A549 (cell line): ENCODE measurements around the gene CTCFL. TPM values are rescaled to one million over a fixed set of nuclear protein-coding genes. Genes with fewer than 3 reads are reported as not detected.
A peak's percentile ranks its signal among the peaks of the same experiment; 100 is the strongest.

Experiments
- ATAC-seq, 2 experiments: fragments of 200-7000 bp in 1 of 2; fragments of >200 bp in 1 of 2; cut with Nextera tagmentation in 1 of 2; cut with Tn5 transposase in 1 of 2; 3 replicates each; pipeline versions ENCODE4 v1.8.0 to v1.9.1; 2018 to 2020; ENCODE audit warnings: mild to moderate bottlenecking in 1 of 2, moderate library complexity in 1 of 2
- CTCF ChIA-PET: fragments of 300-600 bp; sonication (Branson Sonifier 250); formaldehyde crosslinking; extraction: SDS; loops from one replicate; lab custom pipeline; 2021; ENCODE audit warnings: antibody characterized with exemption, inconsistent platforms; lab: Yijun Ruan, JAX
- POLR2A ChIA-PET: fragments of 350-600 bp; formaldehyde crosslinking; extraction: SDS; loops from one replicate; lab custom pipeline; 2021; ENCODE audit warnings: antibody characterized with exemption, inconsistent platforms; lab: Yijun Ruan, JAX
- DNase-seq, 2 experiments: peaks; one replicate each; pipeline versions ENCODE4 v3.0.0 to v3.0.0-alpha.2; 2011 to 2016; ENCODE audit warnings: low read depth in 1 of 2, low spot score in 1 of 2
- FAIRE-seq: peaks from 2 replicates; lab custom pipeline; 2011; peaks lifted over from hg19 to GRCh38; lab: Jason Lieb, UNC
- H3K27ac ChIP-seq, 2 experiments: fragments of >200 bp; sonication (Bioruptor Twin); formaldehyde crosslinking; 3 replicates each; pipeline ENCODE4 v1.5.1; 2016 to 2017
- H3K4me1 ChIP-seq: fragments of >200 bp; sonication (Bioruptor Twin); formaldehyde crosslinking; 3 replicates; pipeline ENCODE4 v1.6.1; 2016
- H3K4me2 ChIP-seq: fragments of >200 bp; sonication (Bioruptor Twin); formaldehyde crosslinking; 3 replicates; pipeline ENCODE4 v1.6.1; 2016
- H3K4me3 ChIP-seq: fragments of >200 bp; sonication (Bioruptor Twin); formaldehyde crosslinking; 3 replicates; pipeline ENCODE4 v1.5.1; 2016
- H3K9me3 ChIP-seq: fragments of >200 bp; sonication (Bioruptor Twin); formaldehyde crosslinking; 3 replicates; pipeline ENCODE4 v1.6.1; 2016
- CBX2 ChIP-seq: fragments of 200-600 bp; sonication (generic); IDR thresholded peaks from 2 replicates; pipeline ENCODE4 v1.6.1; 2016; ENCODE audit warnings: low read depth, mild to moderate bottlenecking, borderline replicate concordance
- CBX8 ChIP-seq: fragments of 200-600 bp; sonication (generic); IDR thresholded peaks from 2 replicates; pipeline ENCODE4 v1.6.1; 2016
- CHD2 ChIP-seq: fragments of 150-350 bp; IDR thresholded peaks from 2 replicates; pipeline ENCODE4 v1.6.1; 2014; ENCODE audit warnings: low read length; ENCODE audit not compliant: partially characterized antibody
- FOSB ChIP-seq: fragments of 250-450 bp; sonication (Bioruptor Pico); IDR thresholded peaks from 2 replicates; pipeline ENCODE4 v1.5.0; 2020; ENCODE audit warnings: mild to moderate bottlenecking, moderate library complexity
- FOSL2 ChIP-seq, 2 experiments: fragments of 450-650 bp in 1 of 2; fragments of >200 bp in 1 of 2; sonication (Bioruptor Twin) in 1 of 2; formaldehyde crosslinking; IDR thresholded peaks; 2 replicates each; pipeline versions ENCODE4 v1.5.0 to v1.6.1; 2016 to 2020; ENCODE audit warnings: mild to moderate bottlenecking in 1 of 2, moderate library complexity in 1 of 2
- FOXS1 ChIP-seq: fragments of 250-450 bp; sonication (Bioruptor Pico); IDR thresholded peaks from 2 replicates; pipeline ENCODE4 v1.5.0; 2020; ENCODE audit warnings: mild to moderate bottlenecking, moderate library complexity
- HOXA7 ChIP-seq: fragments of 250-450 bp; sonication (Bioruptor Pico); IDR thresholded peaks from 2 replicates; pipeline ENCODE4 v1.5.0; 2020; ENCODE audit warnings: mild to moderate bottlenecking, moderate library complexity
- JUN ChIP-seq, 2 experiments: fragments of >200 bp; sonication (Bioruptor Twin); formaldehyde crosslinking; IDR thresholded peaks; 2 replicates in 1 of 2; 3 replicates in 1 of 2; pipeline ENCODE4 v1.6.1; 2016 to 2017
- NFE2L2 ChIP-seq: fragments of 150-350 bp; conservative IDR thresholded peaks from 2 replicates; pipeline ENCODE4 v1.6.1; 2014; ENCODE audit warnings: low read length
- NPAS2 ChIP-seq: fragments of 250-450 bp; sonication (Bioruptor Pico); IDR thresholded peaks from 2 replicates; pipeline ENCODE4 v1.8.0; 2022; ENCODE audit warnings: mild to moderate bottlenecking, moderate library complexity, borderline replicate concordance
- PHF8 ChIP-seq: fragments of 200-600 bp; sonication (generic); IDR thresholded peaks from 2 replicates; pipeline ENCODE4 v1.6.1; 2016; ENCODE audit warnings: low read depth, mild to moderate bottlenecking, antibody characterized with exemption, moderate library complexity, borderline replicate concordance
- POLR2A ChIP-seq: IDR thresholded peaks from 2 replicates; pipeline ENCODE4 v1.6.1; 2012; ENCODE audit warnings: mild to moderate bottlenecking, low read length
- RAD21 ChIP-seq, 2 experiments: fragments of >200 bp in 1 of 2; sonication (Bioruptor Twin) in 1 of 2; formaldehyde crosslinking in 1 of 2; IDR thresholded peaks in 1 of 2; conservative IDR thresholded peaks in 1 of 2; 2 replicates in 1 of 2; 3 replicates in 1 of 2; pipeline ENCODE4 v1.6.1; 2012 to 2018; ENCODE audit warnings: inconsistent platforms in 1 of 2
- RFX5 ChIP-seq: fragments of 450-650 bp; IDR thresholded peaks from 2 replicates; pipeline ENCODE4 v1.7.1; 2014; ENCODE audit warnings: antibody characterized with exemption, mild to moderate bottlenecking, moderate library complexity
- RNF2 ChIP-seq: fragments of 200-600 bp; sonication (generic); IDR thresholded peaks from 2 replicates; pipeline ENCODE4 v1.6.1; 2016; ENCODE audit warnings: low read depth, mild to moderate bottlenecking, antibody characterized with exemption, moderate library complexity, borderline replicate concordance
- SREBF2 ChIP-seq: fragments of 450-650 bp; IDR thresholded peaks from 2 replicates; pipeline ENCODE4 v1.6.1; 2014; ENCODE audit warnings: mild to moderate bottlenecking, moderate library complexity
- TP53 ChIP-seq: fragments of 250-450 bp; sonication (Bioruptor Pico); IDR thresholded peaks from 2 replicates; pipeline ENCODE4 v1.5.0; 2021; ENCODE audit warnings: mild to moderate bottlenecking, moderate library complexity
- ZC3H11A ChIP-seq: fragments of 450-650 bp; IDR thresholded peaks from 2 replicates; pipeline ENCODE4 v1.6.1; 2014; ENCODE audit warnings: antibody characterized with exemption, mild to moderate bottlenecking
- ZNF302 ChIP-seq: fragments of 250-450 bp; sonication (Bioruptor Pico); IDR thresholded peaks from 2 replicates; pipeline ENCODE4 v1.9.0; 2021; ENCODE audit warnings: inconsistent platforms, mild to moderate bottlenecking, moderate library complexity
- WGBS: methylation state at CpG from one replicate; pipeline ENCODE4 v1.1.6; 2017; ENCODE audit errors: missing lambda C conversion rate; 5-methylcytosine and 5-hydroxymethylcytosine counted together
- polyA plus RNA-seq, 4 experiments: library from polyadenylated mRNA; depleted of rRNA in 3 of 4; stranded (reverse); fragments of >200 nt; fragmentation: RNase III in 1 of 4; extraction: RNeasy Plus Mini Kit Qiagen cat#74134 plus additional on column Dnase treatment in 1 of 4; gene quantifications; 2 replicates in 3 of 4; 3 replicates in 1 of 4; pipeline ENCODE4 v1.2.3, GENCODE V29; 2011 to 2017
- TF ChIP-seq, protein P1 (sequence below): fragments of 250-450 bp; sonication (Bioruptor Pico); IDR thresholded peaks from 2 replicates; pipeline ENCODE4 v1.5.0; 2021; ENCODE audit warnings: mild to moderate bottlenecking, moderate library complexity, borderline replicate concordance
- TF ChIP-seq, protein P2 (sequence below): fragments of 450-650 bp; IDR thresholded peaks from 2 replicates; pipeline ENCODE4 v1.6.1; 2014; ENCODE audit warnings: antibody characterized with exemption
- TF ChIP-seq, protein P3 (sequence below): fragments of 250-450 bp; sonication (Bioruptor Pico); IDR thresholded peaks from 2 replicates; pipeline ENCODE4 v1.5.0; 2020; ENCODE audit warnings: low read depth, mild to moderate bottlenecking, moderate library complexity
- TF ChIP-seq, protein P4 (sequence below): IDR thresholded peaks from 2 replicates; pipeline ENCODE4 v1.6.1; 2012; ENCODE audit warnings: low read depth, borderline replicate concordance
- TF ChIP-seq, protein P5 (sequence below): fragments of 200-600 bp; sonication (generic); IDR thresholded peaks from 2 replicates; pipeline ENCODE4 v1.6.1; 2016; ENCODE audit warnings: antibody characterized with exemption, mild to moderate bottlenecking, moderate library complexity
- TF ChIP-seq, protein P6 (sequence below): IDR thresholded peaks from 2 replicates; pipeline ENCODE4 v1.6.1; 2012

Gene CTCFL
- polyA plus RNA-seq, 2 of the 4 experiments (the other 2 are of a cell fraction), result 0.03 TPM

DNA sequence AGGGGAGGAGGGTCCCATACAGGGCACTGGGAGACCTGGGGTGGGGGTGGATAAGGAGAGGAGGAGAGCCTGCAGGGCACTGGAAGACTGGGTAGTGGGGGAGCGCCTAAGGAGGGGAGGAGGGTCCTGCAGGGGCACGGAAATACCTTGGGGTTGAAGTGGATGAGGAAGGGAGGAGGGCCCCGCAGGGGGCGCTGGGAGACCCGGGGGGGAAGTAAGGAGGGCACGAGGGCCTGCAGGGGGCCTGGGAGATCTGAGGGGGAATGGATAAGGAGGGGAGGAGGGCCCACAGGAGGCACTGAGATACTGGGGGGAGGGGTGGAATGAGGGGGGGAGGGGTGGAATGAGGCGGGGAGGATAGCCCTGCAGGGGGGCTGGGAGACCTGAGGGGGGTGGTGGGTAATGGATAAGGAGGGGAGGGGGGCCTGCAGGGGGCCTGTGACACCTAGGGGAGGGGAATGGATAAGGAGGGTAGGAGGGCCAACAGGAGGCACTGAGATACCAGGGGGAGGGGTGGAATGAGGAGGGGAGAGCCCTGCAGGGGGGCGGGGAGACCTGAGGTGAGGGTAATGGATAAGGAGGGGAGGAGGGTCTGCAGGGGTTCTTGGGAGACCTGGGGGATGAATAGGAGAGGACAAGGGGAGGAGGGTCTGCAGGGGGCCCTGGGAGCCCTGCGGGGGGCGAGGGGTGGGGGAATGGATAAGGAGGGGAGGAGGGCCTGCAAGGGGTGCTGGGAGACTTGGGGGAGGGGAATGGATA is 567 bp upstream of the CTCFL start:
- Histone ChIP-seq H3K4me3 (no peak overlapping the region), H3K4me2 (0 out of 3 replicates have a peak overlapping the region, but pooled peaks have one; percentile 30), H3K4me1 (peaks cover 6% of the 10 kb centered on the region; the same call in 1 of the 3 replicates), H3K9me3 (no peaks in the 10 kb centered on the region), H3K27ac (peak overlapping the region in 1 of 2 experiments; percentile 16; a peak in 1 of 6 replicates)
- ChIA-PET POLR2A (no interaction called here), CTCF (no interaction called here)
- 76% methylated on average over 2 of the region's 10 CpGs for WGBS
- FAIRE-seq (no peak), ATAC-seq (no peak), DNase-seq (no peak)
- TF ChIP-seq NPAS2 (CRISPR knock-in tag) (no peak), HOXA7 (CRISPR knock-in tag) (no peak), POLR2A (no peak), FOXS1 (CRISPR knock-in tag) (no peak), CBX2 (no peak), TP53 (CRISPR knock-in tag) (no peak), FOSL2 (IDR thresholded peaks at IDR 0.05) (no peak), FOSL2 (CRISPR knock-in tag; IDR thresholded peaks at IDR 0.05) (no peak), NFE2L2 (no peak), ZNF302 (CRISPR knock-in tag) (no peak)
- TF ChIP-seq, protein P1, sequence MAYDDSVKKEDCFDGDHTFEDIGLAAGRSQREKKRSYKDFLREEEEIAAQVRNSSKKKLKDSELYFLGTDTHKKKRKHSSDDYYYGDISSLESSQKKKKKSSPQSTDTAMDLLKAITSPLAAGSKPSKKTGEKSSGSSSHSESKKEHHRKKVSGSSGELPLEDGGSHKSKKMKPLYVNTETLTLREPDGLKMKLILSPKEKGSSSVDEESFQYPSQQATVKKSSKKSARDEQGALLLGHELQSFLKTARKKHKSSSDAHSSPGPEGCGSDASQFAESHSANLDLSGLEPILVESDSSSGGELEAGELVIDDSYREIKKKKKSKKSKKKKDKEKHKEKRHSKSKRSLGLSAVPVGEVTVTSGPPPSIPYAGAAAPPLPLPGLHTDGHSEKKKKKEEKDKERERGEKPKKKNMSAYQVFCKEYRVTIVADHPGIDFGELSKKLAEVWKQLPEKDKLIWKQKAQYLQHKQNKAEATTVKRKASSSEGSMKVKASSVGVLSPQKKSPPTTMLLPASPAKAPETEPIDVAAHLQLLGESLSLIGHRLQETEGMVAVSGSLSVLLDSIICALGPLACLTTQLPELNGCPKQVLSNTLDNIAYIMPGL (CRISPR knock-in tag), result no peak
- TF ChIP-seq, protein P2, sequence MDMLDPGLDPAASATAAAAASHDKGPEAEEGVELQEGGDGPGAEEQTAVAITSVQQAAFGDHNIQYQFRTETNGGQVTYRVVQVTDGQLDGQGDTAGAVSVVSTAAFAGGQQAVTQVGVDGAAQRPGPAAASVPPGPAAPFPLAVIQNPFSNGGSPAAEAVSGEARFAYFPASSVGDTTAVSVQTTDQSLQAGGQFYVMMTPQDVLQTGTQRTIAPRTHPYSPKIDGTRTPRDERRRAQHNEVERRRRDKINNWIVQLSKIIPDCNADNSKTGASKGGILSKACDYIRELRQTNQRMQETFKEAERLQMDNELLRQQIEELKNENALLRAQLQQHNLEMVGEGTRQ, result no peak

DNA sequence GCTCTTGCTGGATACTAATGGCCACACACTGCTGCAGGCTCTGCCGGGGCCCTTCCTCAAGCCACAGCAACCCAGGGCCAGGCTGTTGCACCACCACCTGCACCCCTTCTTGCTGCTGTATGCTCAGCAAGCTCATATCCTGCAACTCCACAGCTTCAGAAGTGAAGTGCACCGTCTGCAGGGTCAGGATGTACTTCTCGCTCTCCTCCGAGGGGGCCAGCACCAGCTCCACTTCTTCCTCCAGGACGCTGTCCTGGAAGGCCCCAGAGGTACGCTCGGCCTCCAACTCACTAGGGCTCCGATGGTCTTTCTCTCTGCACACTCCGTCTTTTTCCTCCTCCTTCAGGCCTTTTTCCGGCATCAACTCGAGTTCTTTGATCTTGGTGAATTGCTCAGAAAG is 1.2 kb downstream of the CTCFL start:
- CTCF ChIA-PET, result interaction anchor here (0.9 to 19.8 kb wide), 4 partner anchors 10 to 686 kb away, joined by 3 to 388 read pairs (median 10); no protein-coding TSS in a partner anchor
- H3K4me1 ChIP-seq, result peaks cover 6% of the 10 kb centered on the region; the same call in 1 of the 3 replicates
- no peaks in the 10 kb centered on the region for H3K9me3 ChIP-seq

More for the DNA sequence above, 1.2 kb downstream of the CTCFL start:
- ATAC-seq (no peak), DNase-seq (no peak), FAIRE-seq (no peak)
- POLR2A ChIA-PET, result no interaction called here
- 74% methylated on average over 10 of the region's 11 CpGs for WGBS
- Histone ChIP-seq H3K4me3 (no peak overlapping the region), H3K27ac (no peak overlapping the region), H3K4me2 (no peak overlapping the region)
- TF ChIP-seq, protein P3, sequence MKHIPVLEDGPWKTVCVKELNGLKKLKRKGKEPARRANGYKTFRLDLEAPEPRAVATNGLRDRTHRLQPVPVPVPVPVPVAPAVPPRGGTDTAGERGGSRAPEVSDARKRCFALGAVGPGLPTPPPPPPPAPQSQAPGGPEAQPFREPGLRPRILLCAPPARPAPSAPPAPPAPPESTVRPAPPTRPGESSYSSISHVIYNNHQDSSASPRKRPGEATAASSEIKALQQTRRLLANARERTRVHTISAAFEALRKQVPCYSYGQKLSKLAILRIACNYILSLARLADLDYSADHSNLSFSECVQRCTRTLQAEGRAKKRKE (CRISPR knock-in tag), result no peak
- TF ChIP-seq, protein P4, sequence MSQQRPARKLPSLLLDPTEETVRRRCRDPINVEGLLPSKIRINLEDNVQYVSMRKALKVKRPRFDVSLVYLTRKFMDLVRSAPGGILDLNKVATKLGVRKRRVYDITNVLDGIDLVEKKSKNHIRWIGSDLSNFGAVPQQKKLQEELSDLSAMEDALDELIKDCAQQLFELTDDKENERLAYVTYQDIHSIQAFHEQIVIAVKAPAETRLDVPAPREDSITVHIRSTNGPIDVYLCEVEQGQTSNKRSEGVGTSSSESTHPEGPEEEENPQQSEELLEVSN, result no peak
- TF ChIP-seq ZNF302 (CRISPR knock-in tag) (no peak), RNF2 (no peak), SREBF2 (no peak), PHF8 (no peak), HOXA7 (CRISPR knock-in tag) (no peak), CBX8 (no peak), ZC3H11A (no peak), RAD21 (conservative IDR thresholded peaks at IDR 0.05 in 1 of 2, IDR thresholded peaks at IDR 0.05 in 1 of 2) (no peak), JUN (IDR thresholded peaks at IDR 0.05) (no peak), FOSB (no peak), CHD2 (no peak), TP53 (CRISPR knock-in tag) (no peak), RFX5 (no peak)
- TF ChIP-seq, protein P5, sequence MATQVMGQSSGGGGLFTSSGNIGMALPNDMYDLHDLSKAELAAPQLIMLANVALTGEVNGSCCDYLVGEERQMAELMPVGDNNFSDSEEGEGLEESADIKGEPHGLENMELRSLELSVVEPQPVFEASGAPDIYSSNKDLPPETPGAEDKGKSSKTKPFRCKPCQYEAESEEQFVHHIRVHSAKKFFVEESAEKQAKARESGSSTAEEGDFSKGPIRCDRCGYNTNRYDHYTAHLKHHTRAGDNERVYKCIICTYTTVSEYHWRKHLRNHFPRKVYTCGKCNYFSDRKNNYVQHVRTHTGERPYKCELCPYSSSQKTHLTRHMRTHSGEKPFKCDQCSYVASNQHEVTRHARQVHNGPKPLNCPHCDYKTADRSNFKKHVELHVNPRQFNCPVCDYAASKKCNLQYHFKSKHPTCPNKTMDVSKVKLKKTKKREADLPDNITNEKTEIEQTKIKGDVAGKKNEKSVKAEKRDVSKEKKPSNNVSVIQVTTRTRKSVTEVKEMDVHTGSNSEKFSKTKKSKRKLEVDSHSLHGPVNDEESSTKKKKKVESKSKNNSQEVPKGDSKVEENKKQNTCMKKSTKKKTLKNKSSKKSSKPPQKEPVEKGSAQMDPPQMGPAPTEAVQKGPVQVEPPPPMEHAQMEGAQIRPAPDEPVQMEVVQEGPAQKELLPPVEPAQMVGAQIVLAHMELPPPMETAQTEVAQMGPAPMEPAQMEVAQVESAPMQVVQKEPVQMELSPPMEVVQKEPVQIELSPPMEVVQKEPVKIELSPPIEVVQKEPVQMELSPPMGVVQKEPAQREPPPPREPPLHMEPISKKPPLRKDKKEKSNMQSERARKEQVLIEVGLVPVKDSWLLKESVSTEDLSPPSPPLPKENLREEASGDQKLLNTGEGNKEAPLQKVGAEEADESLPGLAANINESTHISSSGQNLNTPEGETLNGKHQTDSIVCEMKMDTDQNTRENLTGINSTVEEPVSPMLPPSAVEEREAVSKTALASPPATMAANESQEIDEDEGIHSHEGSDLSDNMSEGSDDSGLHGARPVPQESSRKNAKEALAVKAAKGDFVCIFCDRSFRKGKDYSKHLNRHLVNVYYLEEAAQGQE, result no peak
- TF ChIP-seq, protein P6, sequence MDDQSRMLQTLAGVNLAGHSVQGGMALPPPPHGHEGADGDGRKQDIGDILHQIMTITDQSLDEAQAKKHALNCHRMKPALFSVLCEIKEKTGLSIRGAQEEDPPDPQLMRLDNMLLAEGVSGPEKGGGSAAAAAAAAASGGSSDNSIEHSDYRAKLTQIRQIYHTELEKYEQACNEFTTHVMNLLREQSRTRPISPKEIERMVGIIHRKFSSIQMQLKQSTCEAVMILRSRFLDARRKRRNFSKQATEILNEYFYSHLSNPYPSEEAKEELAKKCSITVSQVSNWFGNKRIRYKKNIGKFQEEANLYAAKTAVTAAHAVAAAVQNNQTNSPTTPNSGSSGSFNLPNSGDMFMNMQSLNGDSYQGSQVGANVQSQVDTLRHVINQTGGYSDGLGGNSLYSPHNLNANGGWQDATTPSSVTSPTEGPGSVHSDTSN, result no peak
